GM21737 (cell line): ENCODE results near the gene TXLNB.
"Not testable (repeated sequence)": the region's sequence is repeated elsewhere in the genome, so short reads cannot be mapped to it uniquely, and the experiment has no call there.

Experiments used
- ATAC-seq: cut with Tn5 transposase; IDR thresholded peaks from one replicate; pipeline ENCODE4 v1.9.1; 2021; ENCODE audit warnings: mild to moderate bottlenecking, moderate library complexity; ENCODE audit not compliant: unreplicated experiment

Gene TXLNB

GRCh38 chr6:139311831-139312230 lies 20.0 kb upstream of the TXLNB start:
- ATAC-seq, result no peak

- no peak for ATAC-seq
Observed at GRCh38 chr6:139308936-139309603, 17.3 kb upstream of the TXLNB start.

- ATAC-seq, result no peak
Observed at GRCh38 chr6:139308286-139308916, 16.6 kb upstream of the TXLNB start.

GRCh38 chr6:139306291-139306981 lies 14.6 kb upstream of the TXLNB start:
- no peak for ATAC-seq

GRCh38 chr6:139303185-139303584 lies 11.4 kb upstream of the TXLNB start:
- ATAC-seq, result no peak

GRCh38 chr6:139297921-139298320 lies 6.1 kb upstream of the TXLNB start:
- no peak for ATAC-seq

GRCh38 chr6:139296927-139297326 lies 5.1 kb upstream of the TXLNB start:
- no peak for ATAC-seq

- ATAC-seq, result no peak
Observed at GRCh38 chr6:139295901-139296300, 4.1 kb upstream of the TXLNB start.

- no peak for ATAC-seq
Observed at GRCh38 chr6:139294090-139294489, 2.3 kb upstream of the TXLNB start.

GRCh38 chr6:139293230-139293629 lies 1.4 kb upstream of the TXLNB start:
- not testable (repeated sequence) for ATAC-seq

- peak; percentile 81 for ATAC-seq
Observed at GRCh38 chr6:139290787-139291311, 949 bp downstream of the TXLNB start.

- ATAC-seq, result no peak
Observed at GRCh38 chr6:139289233-139289632, 2.6 kb downstream of the TXLNB start.

- ATAC-seq, result no peak
Observed at GRCh38 chr6:139288496-139289040, 3.2 kb downstream of the TXLNB start.

GRCh38 chr6:139287868-139288267 lies 3.9 kb downstream of the TXLNB start:
- ATAC-seq, result no peak

GRCh38 chr6:139286438-139286837 lies 5.4 kb downstream of the TXLNB start:
- not testable (repeated sequence) for ATAC-seq

- ATAC-seq, result no peak
Observed at GRCh38 chr6:139285590-139285989, 6.2 kb downstream of the TXLNB start.

GRCh38 chr6:139284789-139285188 lies 7.0 kb downstream of the TXLNB start:
- ATAC-seq, result no peak

GRCh38 chr6:139282684-139283083 lies 9.1 kb downstream of the TXLNB start:
- ATAC-seq, result no peak

GRCh38 chr6:139278190-139278589 lies 13.6 kb downstream of the TXLNB start:
- ATAC-seq, result no peak

- ATAC-seq, result no peak
Observed at GRCh38 chr6:139277587-139277986, 14.2 kb downstream of the TXLNB start.

- no peak for ATAC-seq
Observed at GRCh38 chr6:139277161-139277560, 14.6 kb downstream of the TXLNB start.
